ENCODE results near the gene FAM3A.
"Not testable (repeated sequence)": the region's sequence is repeated elsewhere in the genome, so short reads cannot be mapped to it uniquely, and the experiment has no call there.

GRCh38 chrX:154558896-154559295 lies 42.9 kb upstream of the FAM3A start:
- TF ChIP-seq BRD4 (IDR thresholded peaks at IDR 0.05); KLF16 (IDR thresholded peaks at IDR 0.05); ZBTB34 (CRISPR knock-in tag; IDR thresholded peaks at IDR 0.05); CTBP1 (IDR thresholded peaks at IDR 0.05; ENCODE audit: borderline replicate concordance); POLR2AphosphoS5 (IDR thresholded peaks at IDR 0.05; ENCODE audit: control insufficient read depth, insufficient read depth, low read depth, low read length); MYC (IDR thresholded peaks at IDR 0.05; ENCODE audit: low read depth, low read length); MYC (CRISPR knock-in tag; IDR thresholded peaks at IDR 0.05; ENCODE audit: borderline replicate concordance, low read depth); BRF2 (IDR thresholded peaks at IDR 0.05; ENCODE audit: borderline replicate concordance, insufficient read depth, insufficient read length); THAP7 (CRISPR knock-in tag; IDR thresholded peaks at IDR 0.05); FOXA1 (IDR thresholded peaks at IDR 0.05; ENCODE audit: borderline replicate concordance): not testable (repeated sequence)
